ENCODE data around the gene ZNF709. TPM values are rescaled to one million over a fixed set of nuclear protein-coding genes. Genes with fewer than 3 reads are reported as not detected.
"Not testable (repeated sequence)": the region's sequence is repeated elsewhere in the genome, so short reads cannot be mapped to it uniquely, and the experiment has no call there.

Gene ZNF709
- total RNA-seq, 1 donor = 3.0 TPM

GRCh38 chr19:12481781-12482508, 2.7 kb downstream of the ZNF709 start:
- peaks cover 39% of the 10 kb centered on the region for H3K4me1 ChIP-seq (ENCODE audit: insufficient read depth, low read length)

GRCh38 chr19:12478234-12478941, 6.2 kb downstream of the ZNF709 start:
- H3K4me1 ChIP-seq (ENCODE audit: insufficient read depth, low read length) = peaks cover 23% of the 10 kb centered on the region
- no peak overlapping the region for H3K4me3 ChIP-seq (ENCODE audit: low read length)
- H3K27me3 ChIP-seq (ENCODE audit: insufficient read depth, low read length) = no peaks in the 10 kb centered on the region
- no peaks in the 10 kb centered on the region for H3K9me3 ChIP-seq (ENCODE audit: low read depth, low read length)

More at GRCh38 chr19:12481781-12482508, 2.7 kb downstream of the ZNF709 start:
- no peaks in the 10 kb centered on the region for H3K9me3 ChIP-seq (ENCODE audit: low read depth, low read length)
- no peaks in the 10 kb centered on the region for H3K27me3 ChIP-seq (ENCODE audit: insufficient read depth, low read length)
- no peak overlapping the region for H3K4me3 ChIP-seq (ENCODE audit: low read length)

GRCh38 chr19:12467651-12468050, 17.0 kb downstream of the ZNF709 start:
- peaks cover 47% of the 10 kb centered on the region for H3K9me3 ChIP-seq (ENCODE audit: low read depth, low read length)

GRCh38 chr19:12465211-12465610, 19.4 kb downstream of the ZNF709 start:
- Histone ChIP-seq H3K27me3 (ENCODE audit: insufficient read depth, low read length) (no peaks in the 10 kb centered on the region), H3K9me3 (ENCODE audit: low read depth, low read length) (peaks cover 59% of the 10 kb centered on the region), H3K4me1 (ENCODE audit: insufficient read depth, low read length) (no peaks in the 10 kb centered on the region), H3K4me3 (ENCODE audit: low read length) (no peak overlapping the region)

More at GRCh38 chr19:12467651-12468050, 17.0 kb downstream of the ZNF709 start:
- not testable (repeated sequence) for H3K4me1 ChIP-seq (ENCODE audit: insufficient read depth, low read length); H3K27me3 ChIP-seq (ENCODE audit: insufficient read depth, low read length); H3K4me3 ChIP-seq (ENCODE audit: low read length)

- H3K4me1 ChIP-seq (ENCODE audit: insufficient read depth, low read length) = no peaks in the 10 kb centered on the region
- H3K27me3 ChIP-seq (ENCODE audit: insufficient read depth, low read length) = no peaks in the 10 kb centered on the region
- no peak overlapping the region for H3K4me3 ChIP-seq (ENCODE audit: low read length)
- H3K9me3 ChIP-seq (ENCODE audit: low read depth, low read length) = peaks cover 55% of the 10 kb centered on the region
Observed at GRCh38 chr19:12464769-12465168, 19.8 kb downstream of the ZNF709 start.

GRCh38 chr19:12464139-12464538, 20.5 kb downstream of the ZNF709 start:
- H3K27me3 ChIP-seq (ENCODE audit: insufficient read depth, low read length); H3K4me1 ChIP-seq (ENCODE audit: insufficient read depth, low read length); H3K4me3 ChIP-seq (ENCODE audit: low read length): not testable (repeated sequence)
- H3K9me3 ChIP-seq (ENCODE audit: low read depth, low read length) = peaks cover 54% of the 10 kb centered on the region

- Histone ChIP-seq H3K27me3 (ENCODE audit: insufficient read depth, low read length) (no peaks in the 10 kb centered on the region), H3K4me1 (ENCODE audit: insufficient read depth, low read length) (no peaks in the 10 kb centered on the region), H3K9me3 (ENCODE audit: low read depth, low read length) (peaks cover 22% of the 10 kb centered on the region), H3K4me3 (ENCODE audit: low read length) (no peak overlapping the region)
Observed at GRCh38 chr19:12453495-12453894, 31.1 kb downstream of the ZNF709 start.

GRCh38 chr19:12450844-12451243, 33.8 kb downstream of the ZNF709 start:
- Histone ChIP-seq H3K4me3 (ENCODE audit: low read length) (no peak overlapping the region), H3K27me3 (ENCODE audit: insufficient read depth, low read length) (no peaks in the 10 kb centered on the region), H3K9me3 (ENCODE audit: low read depth, low read length) (peaks cover 9% of the 10 kb centered on the region), H3K4me1 (ENCODE audit: insufficient read depth, low read length) (no peaks in the 10 kb centered on the region)

- Histone ChIP-seq H3K4me3 (ENCODE audit: low read length) (no peak overlapping the region), H3K27me3 (ENCODE audit: insufficient read depth, low read length) (no peaks in the 10 kb centered on the region), H3K9me3 (ENCODE audit: low read depth, low read length) (peaks cover 5% of the 10 kb centered on the region), H3K4me1 (ENCODE audit: insufficient read depth, low read length) (no peaks in the 10 kb centered on the region)
Observed at GRCh38 chr19:12448808-12449207, 35.8 kb downstream of the ZNF709 start.

- H3K27me3 ChIP-seq (ENCODE audit: insufficient read depth, low read length) = no peaks in the 10 kb centered on the region
Observed at GRCh38 chr19:12440541-12441316, 43.9 kb downstream of the ZNF709 start, which contains the start of gene ZNF443. Gene ZNF443 (minus strand): TSS chr19:12441021. CDS start chr19:12440914, 107 bp downstream.

GRCh38 chr19:12439686-12440540, 44.7 kb downstream of the ZNF709 start:
- not testable (repeated sequence) for H3K27me3 ChIP-seq (ENCODE audit: insufficient read depth, low read length); H3K9me3 ChIP-seq (ENCODE audit: low read depth, low read length)
- Histone ChIP-seq H3K4me3 (ENCODE audit: low read length) (peak overlapping the region; percentile 60), H3K4me1 (ENCODE audit: insufficient read depth, low read length) (peaks cover 15% of the 10 kb centered on the region)

More at GRCh38 chr19:12440541-12441316, 43.9 kb downstream of the ZNF709 start, which contains the start of gene ZNF443:
- Histone ChIP-seq H3K4me3 (ENCODE audit: low read length) (peak within 1 kb of the TSS; percentile 60), H3K9me3 (ENCODE audit: low read depth, low read length) (no peaks in the 10 kb centered on the region), H3K4me1 (ENCODE audit: insufficient read depth, low read length) (peaks cover 15% of the 10 kb centered on the region)

- peaks cover 31% of the 10 kb centered on the region for H3K9me3 ChIP-seq (ENCODE audit: low read depth, low read length)
- not testable (repeated sequence) for H3K4me3 ChIP-seq (ENCODE audit: low read length); H3K4me1 ChIP-seq (ENCODE audit: insufficient read depth, low read length); H3K27me3 ChIP-seq (ENCODE audit: insufficient read depth, low read length)
Observed at GRCh38 chr19:12430726-12431299, 53.8 kb downstream of the ZNF709 start.

GRCh38 chr19:12425888-12426274, 58.7 kb downstream of the ZNF709 start:
- Histone ChIP-seq H3K4me3 (ENCODE audit: low read length) (no peak overlapping the region), H3K4me1 (ENCODE audit: insufficient read depth, low read length) (no peaks in the 10 kb centered on the region), H3K27me3 (ENCODE audit: insufficient read depth, low read length) (no peaks in the 10 kb centered on the region), H3K9me3 (ENCODE audit: low read depth, low read length) (peaks cover 23% of the 10 kb centered on the region)

All from mononuclear cell (primary cell).